ENCODE results near the gene GRIA4. TPM values are rescaled to one million over a fixed set of nuclear protein-coding genes. Genes with fewer than 3 reads are reported as not detected.
"Not testable (repeated sequence)": the region's sequence is repeated elsewhere in the genome, so short reads cannot be mapped to it uniquely, and the experiment has no call there.

The GRIA4 gene
- total RNA-seq, 3 donors from 2014 or later (not counting 1 experiment from before 2014, with no cell fraction given) = not detected

DNA sequence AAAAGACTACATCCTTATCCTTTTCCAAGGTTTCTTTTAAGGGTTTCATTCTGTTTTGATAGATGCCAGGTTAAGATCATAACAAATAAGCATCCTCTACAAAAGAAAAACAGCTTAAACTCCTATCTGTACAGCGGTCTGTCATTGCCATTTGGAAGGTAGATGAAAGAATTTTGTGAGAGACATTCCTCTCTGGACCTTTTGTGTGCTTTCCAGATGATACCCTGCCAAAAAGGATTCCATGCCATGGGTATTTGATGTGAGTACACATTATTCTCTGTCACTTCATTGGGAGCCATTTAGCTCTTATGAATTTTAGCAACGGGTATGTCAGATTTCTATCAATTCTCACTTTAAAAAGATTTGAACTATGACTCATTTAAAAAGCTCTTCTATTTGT is 153.7 kb downstream of the GRIA4 start:
- 90% methylated on average over 2 of the region's 2 CpGs for WGBS (ENCODE audit: insufficient coverage)
- H3K4me1 Mint-ChIP-seq = no peaks in the 10 kb centered on the region
- Histone ChIP-seq H3K4me1 (ENCODE audit: control insufficient read depth, insufficient read depth, low read length) (no peaks in the 10 kb centered on the region), H3K36me3 (ENCODE audit: control insufficient read depth, insufficient read depth, low read length) (no peaks in the 10 kb centered on the region), H3K27ac (ENCODE audit: low read length) (no peak overlapping the region), H3K4me3 (ENCODE audit: low read length) (no peak overlapping the region), H3K9me3 (ENCODE audit: control insufficient read depth, insufficient read depth, low read length) (no peaks in the 10 kb centered on the region), H3K27me3 (ENCODE audit: control insufficient read depth, insufficient read depth, low read length) (no peaks in the 10 kb centered on the region)
- no peak overlapping the region for H3K27ac Mint-ChIP-seq
- ATAC-seq (no peak), DNase-seq (no peak)
- intact Hi-C loops (cut with micrococcal nuclease) = no loop called here
- TF ChIP-seq, protein P1, sequence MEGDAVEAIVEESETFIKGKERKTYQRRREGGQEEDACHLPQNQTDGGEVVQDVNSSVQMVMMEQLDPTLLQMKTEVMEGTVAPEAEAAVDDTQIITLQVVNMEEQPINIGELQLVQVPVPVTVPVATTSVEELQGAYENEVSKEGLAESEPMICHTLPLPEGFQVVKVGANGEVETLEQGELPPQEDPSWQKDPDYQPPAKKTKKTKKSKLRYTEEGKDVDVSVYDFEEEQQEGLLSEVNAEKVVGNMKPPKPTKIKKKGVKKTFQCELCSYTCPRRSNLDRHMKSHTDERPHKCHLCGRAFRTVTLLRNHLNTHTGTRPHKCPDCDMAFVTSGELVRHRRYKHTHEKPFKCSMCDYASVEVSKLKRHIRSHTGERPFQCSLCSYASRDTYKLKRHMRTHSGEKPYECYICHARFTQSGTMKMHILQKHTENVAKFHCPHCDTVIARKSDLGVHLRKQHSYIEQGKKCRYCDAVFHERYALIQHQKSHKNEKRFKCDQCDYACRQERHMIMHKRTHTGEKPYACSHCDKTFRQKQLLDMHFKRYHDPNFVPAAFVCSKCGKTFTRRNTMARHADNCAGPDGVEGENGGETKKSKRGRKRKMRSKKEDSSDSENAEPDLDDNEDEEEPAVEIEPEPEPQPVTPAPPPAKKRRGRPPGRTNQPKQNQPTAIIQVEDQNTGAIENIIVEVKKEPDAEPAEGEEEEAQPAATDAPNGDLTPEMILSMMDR (IDR thresholded peaks at IDR 0.05) = no peak
- no peak overlapping the region for H3K4me3 Mint-ChIP-seq
- no peaks in the 10 kb centered on the region for H3K36me3 Mint-ChIP-seq
- no peaks in the 10 kb centered on the region for H3K27me3 Mint-ChIP-seq (ENCODE audit: low read depth in 2 of 2)
- H3K9me3 Mint-ChIP-seq = peaks cover 8 to 14% of the 10 kb centered on the region in 2 donors

DNA sequence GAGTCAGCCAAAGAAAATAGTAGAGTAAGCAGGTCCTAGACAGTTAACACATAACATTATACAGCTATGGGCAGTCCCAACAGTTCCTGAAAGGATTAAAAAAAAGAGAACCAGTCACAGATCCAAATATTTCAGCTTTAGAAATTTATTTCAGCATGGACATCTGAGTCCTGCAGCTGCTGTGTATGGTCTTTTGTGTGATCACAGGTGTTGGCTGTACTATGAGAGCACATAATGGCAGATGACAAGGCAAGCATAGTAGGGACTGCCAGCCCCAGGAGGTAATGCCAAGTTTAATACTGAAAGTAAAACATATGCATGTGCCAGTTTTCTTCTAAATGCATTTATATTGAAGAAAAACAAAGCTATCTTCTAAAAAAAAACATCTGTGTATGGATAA is 158.1 kb downstream of the GRIA4 start:
- no peaks in the 10 kb centered on the region for H3K36me3 Mint-ChIP-seq
- no peak overlapping the region for H3K27ac ChIP-seq (ENCODE audit: low read length)
- no peak overlapping the region for H3K27ac Mint-ChIP-seq
- TF ChIP-seq, protein P1 (IDR thresholded peaks at IDR 0.05) = no peak
- H3K9me3 Mint-ChIP-seq = peaks cover 12 to 17% of the 10 kb centered on the region in 2 donors
- no peaks in the 10 kb centered on the region for H3K4me1 ChIP-seq (ENCODE audit: control insufficient read depth, insufficient read depth, low read length)
- no peak overlapping the region for H3K4me3 Mint-ChIP-seq
- H3K9me3 ChIP-seq (ENCODE audit: control insufficient read depth, insufficient read depth, low read length) = no peaks in the 10 kb centered on the region
- ATAC-seq = no peak
- DNase-seq = no peak
- H3K36me3 ChIP-seq (ENCODE audit: control insufficient read depth, insufficient read depth, low read length) = no peaks in the 10 kb centered on the region
- intact Hi-C loops (cut with micrococcal nuclease) = no loop called here
- H3K4me1 Mint-ChIP-seq = no peaks in the 10 kb centered on the region
- no peaks in the 10 kb centered on the region for H3K27me3 ChIP-seq (ENCODE audit: control insufficient read depth, insufficient read depth, low read length)
- H3K4me3 ChIP-seq (ENCODE audit: low read length) = no peak overlapping the region
- H3K27me3 Mint-ChIP-seq (ENCODE audit: low read depth in 2 of 2) = no peaks in the 10 kb centered on the region

DNA sequence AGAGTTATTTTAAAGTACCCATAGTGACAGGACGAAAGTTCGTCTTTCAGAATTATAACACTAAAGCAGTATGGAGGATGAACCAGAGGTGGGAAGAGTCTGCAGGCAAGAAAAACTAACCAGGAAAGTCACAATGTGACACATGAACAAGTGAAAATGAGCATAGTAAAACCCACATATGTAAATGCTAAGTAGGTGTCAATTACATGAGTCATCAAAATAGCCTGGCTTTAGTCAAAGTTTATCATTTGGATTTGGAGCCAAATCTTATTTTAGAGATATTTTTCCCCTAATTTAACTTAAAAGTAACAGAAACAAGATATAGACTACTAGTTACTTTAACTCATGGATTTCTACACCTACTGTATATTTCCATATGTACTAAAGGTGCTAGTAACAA is 159.8 kb downstream of the GRIA4 start:
- H3K27ac Mint-ChIP-seq = no peak overlapping the region
- peaks cover 12 to 15% of the 10 kb centered on the region in 2 donors for H3K9me3 Mint-ChIP-seq
- no peaks in the 10 kb centered on the region for H3K4me1 ChIP-seq (ENCODE audit: control insufficient read depth, insufficient read depth, low read length)
- H3K4me1 Mint-ChIP-seq = no peaks in the 10 kb centered on the region
- intact Hi-C loops (cut with micrococcal nuclease) = no loop called here
- no peaks in the 10 kb centered on the region for H3K27me3 ChIP-seq (ENCODE audit: control insufficient read depth, insufficient read depth, low read length)
- H3K4me3 ChIP-seq (ENCODE audit: low read length) = no peak overlapping the region
- H3K36me3 Mint-ChIP-seq = no peaks in the 10 kb centered on the region
- H3K27ac ChIP-seq (ENCODE audit: low read length) = no peak overlapping the region
- TF ChIP-seq, protein P1 (IDR thresholded peaks at IDR 0.05) = no peak
- ATAC-seq = no peak
- H3K27me3 Mint-ChIP-seq (ENCODE audit: low read depth in 2 of 2) = no peaks in the 10 kb centered on the region
- H3K9me3 ChIP-seq (ENCODE audit: control insufficient read depth, insufficient read depth, low read length) = no peaks in the 10 kb centered on the region
- no peak overlapping the region for H3K4me3 Mint-ChIP-seq
- 100% methylated on average over 2 of the region's 2 CpGs for WGBS (ENCODE audit: insufficient coverage)
- no peaks in the 10 kb centered on the region for H3K36me3 ChIP-seq (ENCODE audit: control insufficient read depth, insufficient read depth, low read length)
- no peak for DNase-seq

DNA sequence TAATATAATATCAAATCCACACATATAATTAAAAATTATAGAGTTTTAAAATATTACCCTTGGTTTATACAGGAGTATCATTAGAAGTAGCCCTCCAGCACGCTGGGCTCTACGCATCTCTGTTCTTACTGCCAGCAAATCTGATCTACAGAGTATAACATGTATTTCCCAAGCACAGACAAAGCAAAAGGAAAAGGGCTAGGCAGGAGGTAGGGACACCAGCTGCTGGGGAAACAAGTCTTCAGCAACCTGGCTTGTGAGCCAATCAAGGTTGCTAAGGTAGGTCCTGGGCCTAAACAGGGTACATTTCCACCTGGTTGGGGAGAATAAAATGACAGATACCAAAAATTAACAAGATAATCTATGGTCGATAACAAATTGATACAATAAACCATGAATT is 163.6 kb downstream of the GRIA4 start:
- intact Hi-C loops (cut with micrococcal nuclease); H3K27me3 Mint-ChIP-seq (ENCODE audit: low read depth in 2 of 2); H3K27me3 ChIP-seq (ENCODE audit: control insufficient read depth, insufficient read depth, low read length); H3K4me3 ChIP-seq (ENCODE audit: low read length); H3K27ac ChIP-seq (ENCODE audit: low read length); H3K36me3 Mint-ChIP-seq; H3K36me3 ChIP-seq (ENCODE audit: control insufficient read depth, insufficient read depth, low read length); DNase-seq; H3K4me3 Mint-ChIP-seq; H3K9me3 ChIP-seq (ENCODE audit: control insufficient read depth, insufficient read depth, low read length); H3K4me1 ChIP-seq (ENCODE audit: control insufficient read depth, insufficient read depth, low read length); H3K4me1 Mint-ChIP-seq; H3K27ac Mint-ChIP-seq; ATAC-seq: not testable (repeated sequence)
- WGBS (ENCODE audit: insufficient coverage) = no CpG with 5 or more reads among the region's 3 CpGs
- peaks cover 15% of the 10 kb centered on the region in 2 donors for H3K9me3 Mint-ChIP-seq
